ENCODE results near the gene P2RX3.

DNA sequence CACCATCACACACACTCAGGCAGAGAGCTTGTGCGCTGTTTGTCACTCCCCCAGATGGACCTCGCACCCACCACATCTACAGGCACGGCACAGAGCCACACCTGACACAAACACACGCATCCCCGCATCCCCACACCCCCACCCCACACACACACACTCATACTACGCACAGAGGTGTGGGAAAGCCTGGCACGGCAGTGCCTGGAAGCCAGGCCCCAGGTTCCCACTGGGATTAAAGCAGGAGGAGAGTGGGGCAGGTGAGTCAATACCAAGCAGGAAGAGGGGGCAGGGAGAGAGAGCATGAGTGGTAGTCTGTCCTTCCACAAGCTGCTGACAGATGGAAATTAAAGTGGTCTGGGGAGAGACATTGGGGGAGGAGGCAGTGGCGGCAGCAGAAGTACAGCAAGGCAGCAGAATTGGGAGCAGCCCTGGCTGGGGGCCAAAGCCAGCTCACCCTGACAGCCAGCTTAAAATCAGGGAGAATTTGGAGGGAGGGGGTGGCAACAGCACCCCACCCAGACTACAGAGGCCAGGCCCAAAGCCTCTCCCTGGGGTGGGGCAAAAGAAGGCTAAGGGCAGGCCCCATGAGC lies 34.1 kb upstream of the P2RX3 start:
- TF ChIP-seq POLR2AphosphoS5 (IDR thresholded peaks at IDR 0.05) (no peak), CTCF (IDR thresholded peaks at IDR 0.05) (no peak), EP300 (IDR thresholded peaks at IDR 0.05) (no peak), POLR2A (IDR thresholded peaks at IDR 0.05; ENCODE audit: low read depth) (no peak)

All from esophagus muscularis mucosa (tissue), 4 donors.